Epithelial cell of esophagus (primary cell): ENCODE data around the gene ERFE.

Source experiments
- DNase-seq: peaks from one replicate; pipeline ENCODE4 v3.0.0; 2010; ENCODE audit warnings: low read depth
- H3K4me3 ChIP-seq: 2 replicates; pipeline ENCODE4 v1.5.1; 2011; ENCODE audit warnings: mild to moderate bottlenecking, low read length, control low read depth
- TF ChIP-seq, protein P1 (sequence below): IDR thresholded peaks from 2 replicates; pipeline ENCODE4 v1.5.1; 2011; ENCODE audit warnings: low read depth, mild to moderate bottlenecking, low read length, control low read depth, inconsistent platforms; ENCODE audit not compliant: insufficient read depth; ENCODE audit errors: missing control alignments

ERFE gene

DNA sequence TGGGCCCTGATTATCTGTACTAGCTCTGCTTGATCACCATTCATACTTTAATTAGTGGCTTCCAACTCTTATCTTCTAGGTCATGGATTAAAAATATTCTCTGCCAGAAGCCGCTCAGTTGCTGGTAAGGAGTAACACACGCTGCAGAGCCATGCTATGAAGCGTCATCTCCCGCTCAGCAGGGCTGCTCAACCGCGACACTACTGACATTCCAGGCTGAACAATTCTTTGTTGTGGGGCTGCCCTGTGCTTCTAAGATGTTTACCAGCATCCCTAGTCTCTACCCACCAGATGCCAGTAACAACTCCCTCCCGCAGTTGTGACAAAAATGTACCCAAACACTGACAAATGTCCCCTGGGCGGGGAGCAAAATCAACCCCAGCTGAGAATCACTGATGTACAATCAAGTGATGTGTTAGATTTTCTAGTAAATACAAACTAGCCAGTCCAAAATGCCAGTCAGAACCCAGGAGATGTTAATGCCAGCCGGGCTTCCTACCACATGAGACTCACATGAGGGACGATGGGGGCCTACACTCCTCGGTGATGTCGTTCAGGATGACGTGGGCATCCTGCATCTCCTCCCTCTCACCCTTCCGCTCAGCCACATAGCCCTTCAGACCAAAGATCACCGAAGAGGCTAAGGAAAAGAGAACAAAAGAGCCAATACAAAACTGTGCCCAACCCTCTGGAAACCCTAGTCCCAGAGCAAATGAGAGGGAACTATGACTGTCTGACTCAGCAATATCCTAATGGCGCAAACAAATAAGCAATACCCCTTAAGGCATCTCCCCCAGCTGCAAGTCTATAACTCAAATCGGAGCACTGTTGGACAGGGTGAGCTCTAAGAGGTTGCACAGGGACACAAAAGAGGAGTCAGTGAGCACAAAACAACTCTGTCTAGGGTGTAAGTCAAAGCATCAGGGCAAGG lies 29.1 kb downstream of the ERFE start:
- no peak for DNase-seq
- TF ChIP-seq, protein P1, sequence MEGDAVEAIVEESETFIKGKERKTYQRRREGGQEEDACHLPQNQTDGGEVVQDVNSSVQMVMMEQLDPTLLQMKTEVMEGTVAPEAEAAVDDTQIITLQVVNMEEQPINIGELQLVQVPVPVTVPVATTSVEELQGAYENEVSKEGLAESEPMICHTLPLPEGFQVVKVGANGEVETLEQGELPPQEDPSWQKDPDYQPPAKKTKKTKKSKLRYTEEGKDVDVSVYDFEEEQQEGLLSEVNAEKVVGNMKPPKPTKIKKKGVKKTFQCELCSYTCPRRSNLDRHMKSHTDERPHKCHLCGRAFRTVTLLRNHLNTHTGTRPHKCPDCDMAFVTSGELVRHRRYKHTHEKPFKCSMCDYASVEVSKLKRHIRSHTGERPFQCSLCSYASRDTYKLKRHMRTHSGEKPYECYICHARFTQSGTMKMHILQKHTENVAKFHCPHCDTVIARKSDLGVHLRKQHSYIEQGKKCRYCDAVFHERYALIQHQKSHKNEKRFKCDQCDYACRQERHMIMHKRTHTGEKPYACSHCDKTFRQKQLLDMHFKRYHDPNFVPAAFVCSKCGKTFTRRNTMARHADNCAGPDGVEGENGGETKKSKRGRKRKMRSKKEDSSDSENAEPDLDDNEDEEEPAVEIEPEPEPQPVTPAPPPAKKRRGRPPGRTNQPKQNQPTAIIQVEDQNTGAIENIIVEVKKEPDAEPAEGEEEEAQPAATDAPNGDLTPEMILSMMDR, result no peak

DNA sequence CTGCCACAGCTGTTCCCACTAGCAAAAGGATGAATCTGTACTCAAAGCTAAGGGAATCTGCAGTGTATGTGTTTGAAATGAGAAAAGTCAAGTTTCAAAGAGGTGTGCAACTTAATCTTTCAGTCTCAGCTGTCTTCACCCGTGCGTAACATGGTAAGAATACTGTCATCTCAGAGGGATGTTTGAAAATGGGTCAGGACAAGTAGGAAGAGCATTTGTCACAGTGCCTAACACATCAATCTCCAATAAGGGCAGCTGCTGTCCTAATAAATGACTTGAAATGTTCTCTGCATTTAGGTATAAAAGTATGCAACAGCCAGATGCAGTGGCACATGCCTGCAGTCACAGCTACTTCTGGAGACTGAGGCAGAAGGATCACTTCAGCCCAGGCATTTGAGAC lies 31.7 kb downstream of the ERFE start:
- DNase-seq, result no peak
- TF ChIP-seq, protein P1, result no peak
- no peak overlapping the region for H3K4me3 ChIP-seq

More for the DNA sequence above, 29.1 kb downstream of the ERFE start:
- H3K4me3 ChIP-seq, result no peak overlapping the region

DNA sequence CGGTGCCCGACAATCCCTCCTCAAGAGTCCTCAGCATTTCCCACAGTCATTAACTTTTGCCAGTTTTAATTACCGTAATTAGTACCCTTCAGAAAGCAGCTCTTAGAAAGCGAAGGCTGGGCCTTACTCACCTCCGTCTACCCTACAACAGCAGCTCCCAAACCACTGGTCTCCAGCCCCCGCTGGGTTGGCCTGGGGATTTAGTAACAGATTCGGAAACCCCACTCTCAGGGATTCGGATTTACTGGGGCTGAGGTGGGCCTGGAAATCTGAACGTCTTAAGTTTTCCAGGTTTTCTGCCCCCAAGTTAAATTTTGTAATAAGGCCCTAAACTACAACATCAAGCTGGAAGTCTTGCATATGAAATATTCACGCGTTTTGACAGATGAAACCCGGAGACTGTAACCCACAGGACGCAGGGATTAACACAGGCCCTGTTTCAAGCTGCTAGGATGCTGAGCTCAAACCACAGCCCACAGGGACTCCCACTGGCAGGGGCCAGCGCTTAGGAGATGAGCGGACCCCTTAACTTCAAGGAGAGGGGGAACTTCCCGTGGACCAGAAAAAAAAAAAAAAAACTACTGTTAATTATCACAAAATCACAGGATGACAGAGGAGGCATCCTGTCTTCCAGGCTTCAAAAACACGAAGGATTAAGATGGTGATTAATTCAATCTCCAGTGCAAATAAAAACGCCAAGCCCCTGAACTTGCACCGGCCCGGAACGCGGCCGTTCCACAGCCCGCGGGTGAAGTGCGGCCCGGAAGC lies 43.7 kb downstream of the ERFE start:
- peak; percentile 22 for DNase-seq
- TF ChIP-seq, protein P1, result no peak
- peak overlapping the region; percentile 86 for H3K4me3 ChIP-seq

DNA sequence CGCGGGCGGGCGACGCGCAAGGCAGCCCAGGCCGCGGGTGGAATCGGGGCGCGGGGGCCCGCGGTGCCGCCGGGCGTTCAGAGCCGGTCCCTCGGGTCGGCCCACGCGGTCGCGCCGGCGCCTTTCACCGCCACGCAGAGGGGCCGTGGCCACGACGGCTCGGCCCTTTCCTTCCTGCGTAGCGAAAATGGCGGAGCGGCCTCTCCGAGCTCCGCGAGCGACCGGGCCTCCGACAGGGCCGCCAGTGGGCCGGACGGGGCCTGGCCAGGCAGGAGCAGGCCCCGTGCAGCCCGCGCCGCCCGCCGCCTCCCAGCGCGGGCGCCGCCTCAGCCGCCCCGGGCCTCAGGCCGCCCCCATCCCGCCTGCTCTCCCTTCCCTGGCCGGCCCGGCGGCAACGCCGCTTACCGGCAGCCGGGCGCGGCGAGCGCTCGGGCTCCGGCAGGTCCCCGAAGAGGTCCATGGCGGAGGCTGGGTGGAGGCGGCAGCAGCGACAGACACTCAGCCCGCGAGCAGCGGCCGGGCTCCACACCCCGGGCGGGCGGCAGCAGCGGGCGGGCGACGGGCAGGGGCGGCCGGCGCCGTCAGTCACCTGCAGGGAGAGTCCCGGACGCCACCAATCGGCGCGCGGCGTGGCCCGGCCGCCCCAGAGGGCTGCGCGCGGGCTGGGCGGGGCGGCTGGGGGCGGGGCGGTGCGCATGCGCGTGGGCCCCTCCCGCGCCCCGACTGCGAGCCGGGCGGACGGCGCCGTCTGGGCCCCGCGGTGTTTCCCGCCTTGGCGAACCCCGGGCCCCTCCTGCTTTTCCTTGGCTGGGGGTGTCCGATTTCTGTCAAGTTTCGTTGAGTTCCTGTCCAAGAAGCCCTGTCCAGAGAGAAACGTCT lies 44.6 kb downstream of the ERFE start, which contains the start of gene ILKAP:
Gene ILKAP (minus strand): TSS at position 602 of the 879 bp plus-strand sequence. CDS start 142 bp downstream, at position 460.
- H3K4me3 ChIP-seq, result peak within 1 kb of the TSS; percentile 86
- DNase-seq, result peak; percentile 89
- TF ChIP-seq, protein P1, result no peak

DNA sequence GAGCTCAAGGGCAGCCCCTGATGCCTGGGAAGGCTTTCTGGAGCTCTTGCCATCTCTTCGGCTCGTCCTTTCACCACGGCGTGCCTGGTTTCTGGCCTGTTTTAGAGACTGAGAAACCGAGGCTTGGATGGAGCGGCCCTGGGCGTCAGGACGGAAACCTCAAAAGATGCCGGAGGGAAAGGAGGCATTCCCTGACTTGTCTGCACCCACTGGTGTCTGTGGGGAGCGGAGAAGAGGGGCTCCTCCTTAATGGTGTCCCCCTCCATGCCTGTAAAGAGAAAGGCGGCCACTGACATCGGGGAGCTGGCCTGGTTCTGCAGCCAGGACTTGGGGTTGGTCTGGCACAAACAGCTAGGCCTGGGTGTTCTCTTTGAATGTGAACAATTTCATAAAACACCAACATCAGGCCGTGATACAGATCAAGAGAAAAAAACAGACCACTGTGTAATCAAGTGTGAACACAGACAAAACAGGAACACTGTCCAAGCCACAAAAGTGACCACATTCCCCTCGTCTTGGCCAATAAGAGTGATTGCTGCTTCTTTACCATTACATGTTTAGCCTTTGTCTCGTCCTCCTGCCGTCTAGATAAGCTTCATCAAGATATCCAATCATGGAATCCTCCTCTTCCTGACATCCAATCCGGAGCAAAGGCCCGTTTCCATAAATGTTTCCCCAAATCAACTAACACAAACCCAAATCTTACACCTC lies 45.4 kb downstream of the ERFE start:
- H3K4me3 ChIP-seq, result peak overlapping the region; percentile 61
- no peak for DNase-seq
- TF ChIP-seq, protein P1, result no peak

DNA sequence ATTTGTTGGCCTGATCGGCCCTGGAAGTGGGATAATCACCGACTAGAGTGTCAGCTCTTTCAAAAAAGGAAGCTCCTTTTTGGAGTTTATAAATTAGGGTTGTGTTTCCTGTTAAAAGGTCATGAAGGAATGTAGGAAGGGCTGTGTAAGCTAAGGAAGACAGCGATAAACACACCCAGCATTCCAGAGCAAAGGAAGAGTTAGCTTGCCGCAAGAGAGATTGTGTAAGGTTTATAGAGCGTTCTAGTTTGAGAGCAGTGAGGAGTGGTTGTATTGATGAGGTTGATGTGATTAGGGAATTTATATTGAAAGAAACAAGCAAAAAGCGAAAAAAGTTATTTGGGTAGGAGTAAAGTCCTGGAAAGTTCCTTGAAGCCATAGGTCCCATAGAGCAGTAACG lies 48.2 kb downstream of the ERFE start:
- TF ChIP-seq, protein P1, result no peak
- no peak for DNase-seq
- no peak overlapping the region for H3K4me3 ChIP-seq
